SHP77 treated with DMSO at 0.1 percent for 48 hours (cell line): ENCODE data around the gene ZBTB32.

ENCODE experiments used
- DNase-seq: peaks from one replicate; lab custom pipeline; 2025; lab: John Stamatoyannopoulos, UW

The ZBTB32 gene

GRCh38 chr19:35736913-35737886 is 32.8 kb downstream of the ZBTB32 start:
- no peak for DNase-seq

GRCh38 chr19:35738021-35738886 is 33.9 kb downstream of the ZBTB32 start:
- no peak for DNase-seq

DNA sequence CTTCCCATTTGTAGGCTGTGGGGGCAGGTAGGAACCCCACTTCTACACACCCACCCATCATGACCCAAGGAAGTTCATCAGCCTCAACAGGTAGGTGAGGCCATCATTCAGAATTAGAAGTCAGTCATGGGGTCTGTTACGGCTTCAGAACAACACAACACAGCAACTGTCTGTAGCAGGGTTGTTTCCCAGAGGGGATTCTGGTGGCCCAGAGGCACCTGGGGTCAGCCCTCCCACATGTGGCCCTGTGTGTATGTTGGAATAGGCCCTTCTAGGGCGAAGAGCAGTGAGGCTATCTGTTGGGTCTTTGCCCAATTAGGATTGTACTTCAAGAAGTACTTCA is 34.5 kb downstream of the ZBTB32 start:
- DNase-seq, result no peak

- DNase-seq, result no peak
Observed at GRCh38 chr19:35739275-35740107, 35.1 kb downstream of the ZBTB32 start.

DNA sequence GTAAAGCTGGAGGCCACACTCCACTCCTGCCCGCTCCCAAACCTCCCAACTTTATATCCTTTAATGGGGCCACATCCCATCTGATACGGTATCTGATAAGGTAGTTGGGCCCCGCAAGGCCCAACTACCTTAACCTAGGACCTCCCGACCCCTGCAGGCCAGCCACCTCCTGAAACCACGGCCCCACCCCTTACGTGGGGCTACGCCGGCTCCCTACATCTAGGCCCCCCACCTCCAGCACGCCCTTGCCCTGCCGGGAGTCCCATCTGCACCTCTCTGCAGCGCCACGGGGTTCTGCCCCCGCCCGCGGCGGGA is 35.7 kb downstream of the ZBTB32 start:
- DNase-seq, result no peak

DNA sequence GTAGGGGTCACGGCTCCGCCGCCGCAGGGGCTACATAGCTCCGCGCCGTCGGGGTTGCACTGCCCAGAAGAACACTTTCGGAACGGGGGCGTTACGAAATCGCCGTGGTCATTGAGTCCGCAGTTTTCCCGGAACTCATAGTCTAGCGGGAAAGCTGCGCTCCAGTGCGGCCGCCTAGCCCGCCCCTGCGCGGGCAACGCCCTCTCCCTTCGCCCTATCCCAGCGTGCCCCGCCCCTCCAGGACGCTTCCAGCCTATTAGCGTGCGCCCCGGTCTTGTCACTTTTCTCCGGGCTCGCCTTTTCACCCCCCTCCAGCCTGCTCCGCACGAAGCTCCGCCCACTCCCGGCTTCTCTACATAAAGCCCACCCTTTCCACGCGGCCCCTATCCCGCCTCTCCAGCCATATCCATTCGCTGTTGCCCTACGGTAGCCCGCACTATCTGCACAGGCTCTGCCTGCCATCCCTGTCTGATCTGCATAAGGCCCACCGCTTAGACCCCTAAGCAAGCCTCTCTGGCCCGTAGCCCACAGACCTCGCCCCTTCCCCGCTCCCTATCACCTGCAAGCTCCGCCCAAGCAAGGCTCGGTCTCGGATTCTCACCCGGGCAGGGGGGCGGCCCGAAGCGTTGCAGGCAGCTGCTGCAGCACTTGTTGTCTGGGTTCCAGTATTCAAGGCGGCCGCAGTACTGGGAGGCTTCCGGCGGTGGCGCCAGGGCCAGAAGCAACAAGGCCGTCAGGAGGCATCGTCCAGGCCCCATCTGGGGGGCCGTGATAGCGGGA is 36.3 kb downstream of the ZBTB32 start:
- DNase-seq, result peak; percentile 96

GRCh38 chr19:35741203-35741515 is 36.8 kb downstream of the ZBTB32 start:
- no peak for DNase-seq

GRCh38 chr19:35742121-35742724 is 37.9 kb downstream of the ZBTB32 start, which contains the start of gene IGFLR1:
Gene IGFLR1 (minus strand): TSS chr19:35742452. CDS start chr19:35741180, 1,272 bp downstream.
- no peak for DNase-seq

GRCh38 chr19:35743640-35744429 is 39.5 kb downstream of the ZBTB32 start:
- DNase-seq, result no peak

GRCh38 chr19:35744430-35745327 is 40.3 kb downstream of the ZBTB32 start:
- DNase-seq, result peak; percentile 86

- DNase-seq, result peak; percentile 91
Observed at GRCh38 chr19:35745328-35746086, 41.1 kb downstream of the ZBTB32 start, which contains the start of the genes PSENEN and U2AF1L4. Gene PSENEN (plus strand): TSS chr19:35745651. CDS start chr19:35745931, 280 bp downstream. Gene U2AF1L4 (minus strand): TSS chr19:35745418. CDS start chr19:35745391, 27 bp downstream.

DNA sequence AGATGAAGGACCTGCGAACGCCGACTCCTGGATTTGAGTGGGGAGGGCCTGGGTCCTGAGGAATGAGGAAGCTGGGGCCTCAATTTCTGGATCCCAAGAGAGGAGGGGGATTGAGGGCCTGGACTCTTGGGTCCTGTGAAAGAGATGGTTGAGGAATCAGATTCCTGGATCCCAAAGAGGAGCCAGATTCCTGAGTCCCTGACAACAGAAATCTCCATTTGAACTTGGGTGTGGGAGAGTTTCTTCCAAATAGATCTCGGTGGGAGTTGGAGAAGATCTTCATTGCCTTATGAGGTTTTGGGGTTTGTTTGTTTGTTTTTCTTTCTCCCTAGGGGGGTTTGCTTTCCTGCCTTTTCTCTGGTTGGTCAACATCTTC is 41.7 kb downstream of the ZBTB32 start:
- no peak for DNase-seq

DNA sequence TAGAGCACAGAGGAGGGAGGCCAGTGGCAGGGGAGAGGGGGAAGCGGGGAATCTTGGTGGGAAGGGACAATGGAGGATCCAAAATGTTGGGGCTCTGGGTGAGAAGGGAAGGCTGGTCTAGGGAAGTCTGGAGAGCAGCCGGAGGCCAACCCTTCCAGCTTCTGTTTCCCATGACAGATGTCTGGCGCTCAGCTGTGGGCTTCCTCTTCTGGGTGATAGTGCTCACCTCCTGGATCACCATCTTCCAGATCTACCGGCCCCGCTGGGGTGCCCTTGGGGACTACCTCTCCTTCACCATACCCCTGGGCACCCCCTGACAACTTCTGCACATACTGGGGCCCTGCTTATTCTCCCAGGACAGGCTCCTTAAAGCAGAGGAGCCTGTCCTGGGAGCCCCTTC is 42.2 kb downstream of the ZBTB32 start:
- DNase-seq, result no peak

DNA sequence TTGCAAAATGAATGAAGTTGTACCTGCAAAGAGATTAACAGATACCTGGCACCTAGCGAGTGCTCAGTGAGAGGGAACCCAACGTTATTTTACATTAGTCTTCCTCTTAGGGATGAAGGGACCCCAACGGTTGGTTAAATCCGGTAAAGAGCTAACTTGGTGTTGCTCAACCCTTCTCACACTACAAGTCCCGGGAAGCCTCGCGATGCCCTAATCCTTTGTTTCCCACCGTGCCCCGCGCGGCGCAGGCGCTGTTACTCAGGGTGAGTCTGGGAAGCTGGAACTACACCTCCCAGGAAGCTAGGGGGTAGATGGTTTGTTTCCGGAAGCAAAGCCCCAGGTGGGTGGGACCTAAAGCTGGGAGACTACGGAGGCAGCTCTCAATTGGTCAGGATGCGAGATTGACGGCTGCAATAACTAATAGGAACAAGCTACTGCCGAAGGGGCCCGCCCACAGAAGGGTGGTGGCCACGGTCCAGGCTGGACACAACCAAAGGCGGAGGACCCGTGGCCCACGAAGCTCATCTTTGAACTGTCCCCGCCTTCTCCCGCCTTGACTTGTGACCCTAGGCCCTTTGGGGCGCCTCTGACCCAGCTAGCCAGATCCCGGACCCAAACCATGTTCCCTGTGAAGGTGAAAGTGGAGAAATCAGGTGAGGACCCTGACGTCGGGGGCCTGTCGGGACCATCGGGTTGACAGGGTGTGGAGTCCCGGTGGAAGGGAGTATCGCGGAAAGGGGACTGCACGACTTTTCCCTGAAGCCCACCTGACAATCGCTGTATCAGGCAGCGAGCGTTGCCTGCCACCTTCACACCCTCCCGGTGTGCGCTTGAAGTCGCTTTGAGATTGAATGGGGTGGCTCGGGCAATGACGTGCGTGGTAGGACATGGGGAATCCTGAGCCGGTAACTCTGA is 44.0 kb downstream of the ZBTB32 start, which contains the start of gene LIN37:
Gene LIN37, plus strand, starts transcription at position 471 of the 915 bp plus-strand sequence. Its CDS starts 149 bp downstream, at position 620.
- peak; percentile 94 for DNase-seq

DNA sequence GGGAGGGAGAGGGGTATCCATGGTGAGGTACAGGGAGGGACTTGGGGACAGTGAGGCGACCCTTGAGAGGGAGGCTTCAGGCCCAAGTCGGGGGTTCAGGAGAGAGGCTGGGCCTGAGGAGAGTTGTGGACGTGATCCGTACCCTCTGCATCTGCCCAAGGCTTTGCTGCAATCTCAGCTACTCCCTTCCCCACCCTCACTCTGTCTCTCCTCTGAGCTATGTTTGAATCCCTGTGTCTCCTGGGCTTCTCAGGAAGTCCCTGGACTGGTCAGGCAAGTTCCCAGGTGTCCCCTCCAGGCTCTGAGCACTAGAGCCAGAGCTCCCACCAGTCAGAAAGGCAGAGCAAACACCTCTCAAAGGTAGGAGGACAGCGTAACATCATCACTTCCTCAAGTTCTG is 45.8 kb downstream of the ZBTB32 start:
- no peak for DNase-seq

DNA sequence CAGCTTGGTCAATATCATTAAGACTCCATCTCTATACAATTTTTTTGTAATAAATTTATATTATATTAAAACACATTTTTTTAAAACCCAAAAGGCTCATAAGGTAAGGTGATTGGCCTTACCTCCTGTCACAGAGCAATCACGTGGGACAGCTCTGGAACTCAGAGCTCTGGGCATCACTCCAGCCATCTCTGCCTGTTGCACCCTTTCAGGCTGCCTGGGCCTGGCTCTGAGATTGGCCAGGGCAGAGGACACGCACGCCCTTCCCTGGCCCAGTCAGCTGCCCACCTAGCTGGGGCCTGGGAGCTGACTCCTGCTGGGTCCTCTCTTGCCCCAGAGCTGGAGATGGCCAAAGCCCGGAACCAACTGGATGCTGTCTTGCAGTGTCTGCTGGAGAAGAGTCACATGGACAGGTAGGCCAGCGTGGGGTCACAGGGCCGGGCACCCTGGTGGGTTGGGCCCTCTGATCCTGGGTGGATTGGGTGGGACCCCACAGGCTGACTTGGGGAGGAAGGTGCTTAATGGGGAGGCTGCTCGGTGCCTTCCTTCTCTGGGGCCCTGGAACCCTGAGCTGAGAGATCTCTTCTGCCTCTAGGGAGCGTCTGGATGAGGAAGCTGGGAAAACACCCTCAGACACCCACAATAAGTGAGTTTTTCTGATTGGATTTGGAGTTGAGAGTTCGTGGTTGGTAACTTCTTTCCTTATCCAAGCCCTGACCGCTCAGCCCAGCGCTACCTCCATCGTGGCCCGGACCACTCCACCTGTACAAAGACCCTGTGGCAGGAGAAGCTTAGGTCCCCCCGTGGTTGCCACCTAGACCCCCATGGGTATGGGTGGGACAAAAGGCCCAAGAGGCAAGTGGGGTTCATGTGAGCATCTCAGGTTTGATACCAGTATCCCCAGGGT is 47.7 kb downstream of the ZBTB32 start:
- DNase-seq, result no peak
